ENCODE results near the gene TENM4. TPM values are rescaled to one million over a fixed set of nuclear protein-coding genes. Genes with fewer than 3 reads are reported as not detected.

TENM4 gene
- total RNA-seq, 4 donors from 2014 or later = 2.3 to 18.9 (median 4.5) TPM

- DNase-seq (ENCODE audit: low spot score) = no peak
- no peak for TF ChIP-seq CTCF (IDR thresholded peaks at IDR 0.05)
Observed at GRCh38 chr11:78772186-78772585, 668.6 kb downstream of the TENM4 start.

GRCh38 chr11:78770931-78771330 is 669.9 kb downstream of the TENM4 start:
- ATAC-seq (ENCODE audit: low FRiP score) (no peak), DNase-seq (ENCODE audit: low spot score) (no peak)
- no peak for TF ChIP-seq CTCF (IDR thresholded peaks at IDR 0.05)

More at GRCh38 chr11:78772186-78772585, 668.6 kb downstream of the TENM4 start:
- ATAC-seq (ENCODE audit: low FRiP score) = no peak

- DNase-seq (ENCODE audit: low spot score) = no peak
- no peak for TF ChIP-seq CTCF (IDR thresholded peaks at IDR 0.05)
- ATAC-seq (ENCODE audit: low FRiP score) = no peak
Observed at GRCh38 chr11:78768971-78769370, 671.9 kb downstream of the TENM4 start.

- ATAC-seq (ENCODE audit: low FRiP score) = no peak
- DNase-seq (ENCODE audit: low spot score) = no peak
- no peak for TF ChIP-seq CTCF (IDR thresholded peaks at IDR 0.05)
Observed at GRCh38 chr11:78768345-78768744, 672.5 kb downstream of the TENM4 start.

GRCh38 chr11:78767027-78767932 is 673.5 kb downstream of the TENM4 start:
- no peak for TF ChIP-seq CTCF (IDR thresholded peaks at IDR 0.05)
- no peak for ATAC-seq (ENCODE audit: low FRiP score)
- DNase-seq (ENCODE audit: low spot score) = no peak

GRCh38 chr11:78764946-78765345 is 675.9 kb downstream of the TENM4 start:
- DNase-seq (ENCODE audit: low spot score) (no peak), ATAC-seq (ENCODE audit: low FRiP score) (no peak)
- TF ChIP-seq CTCF (IDR thresholded peaks at IDR 0.05) = no peak

GRCh38 chr11:78763664-78764063 is 677.2 kb downstream of the TENM4 start:
- DNase-seq (ENCODE audit: low spot score) (no peak), ATAC-seq (ENCODE audit: low FRiP score) (no peak)
- no peak for TF ChIP-seq CTCF (IDR thresholded peaks at IDR 0.05)

Measured in omental fat pad (tissue), 4 donors.